ENCODE measurements around the gene XPO5.
"Not testable (repeated sequence)": the region's sequence is repeated elsewhere in the genome, so short reads cannot be mapped to it uniquely, and the experiment has no call there.

Gene XPO5

GRCh38 chr6:43498291-43498690 lies 77.5 kb downstream of the XPO5 start:
- DNase-seq (ENCODE audit: low read depth in 2 of 2), result not testable (repeated sequence)

- DNase-seq (ENCODE audit: low read depth in 2 of 2), result no peak
These were observed 78.1 kb downstream of the XPO5 start for GRCh38 chr6:43497689-43498088.

- no peak for DNase-seq (ENCODE audit: low read depth in 2 of 2)
These were observed 78.8 kb downstream of the XPO5 start for GRCh38 chr6:43497129-43497396.

GRCh38 chr6:43496370-43497128 lies 79.3 kb downstream of the XPO5 start:
- no peak for DNase-seq (ENCODE audit: low read depth in 2 of 2)

GRCh38 chr6:43495409-43495941 lies 80.4 kb downstream of the XPO5 start:
- no peak for DNase-seq (ENCODE audit: low read depth in 2 of 2)

GRCh38 chr6:43494766-43495165 lies 81.1 kb downstream of the XPO5 start:
- no peak for DNase-seq (ENCODE audit: low read depth in 2 of 2)

- DNase-seq (ENCODE audit: low read depth in 2 of 2), result no peak
These were observed 81.5 kb downstream of the XPO5 start for GRCh38 chr6:43494321-43494720.

GRCh38 chr6:43493833-43494232 lies 82.0 kb downstream of the XPO5 start:
- no peak for DNase-seq (ENCODE audit: low read depth in 2 of 2)

GRCh38 chr6:43493230-43493629 lies 82.6 kb downstream of the XPO5 start:
- DNase-seq (ENCODE audit: low read depth in 2 of 2), result no peak

GRCh38 chr6:43492673-43493072 lies 83.2 kb downstream of the XPO5 start:
- DNase-seq (ENCODE audit: low read depth in 2 of 2), result no peak

- DNase-seq (ENCODE audit: low read depth in 2 of 2), result no peak
These were observed 83.8 kb downstream of the XPO5 start for GRCh38 chr6:43491750-43492661.

GRCh38 chr6:43490523-43490939 lies 85.3 kb downstream of the XPO5 start:
- DNase-seq (ENCODE audit: low read depth in 2 of 2), result no peak

- DNase-seq (ENCODE audit: low read depth in 2 of 2), result no peak
These were observed 86.4 kb downstream of the XPO5 start for GRCh38 chr6:43489277-43490072.

GRCh38 chr6:43488667-43489276 lies 87.1 kb downstream of the XPO5 start:
- DNase-seq (ENCODE audit: low read depth in 2 of 2), result no peak

- no peak for DNase-seq (ENCODE audit: low read depth in 2 of 2)
These were observed 94.1 kb downstream of the XPO5 start for GRCh38 chr6:43481591-43482236.

GRCh38 chr6:43481075-43481474 lies 94.8 kb downstream of the XPO5 start:
- no peak for DNase-seq (ENCODE audit: low read depth in 2 of 2)

GRCh38 chr6:43478008-43478372 lies 97.8 kb downstream of the XPO5 start:
- DNase-seq (ENCODE audit: low read depth in 2 of 2), result no peak

- DNase-seq (ENCODE audit: low read depth in 2 of 2), result peak; percentile 87 to 98
These were observed 98.4 kb downstream of the XPO5 start, which contains the start of gene TJAP1 for GRCh38 chr6:43477235-43478007. Gene TJAP1 (plus strand): TSS chr6:43477570. CDS start chr6:43499002, 21,432 bp downstream.

GRCh38 chr6:43476746-43477145 lies 99.1 kb downstream of the XPO5 start:
- no peak for DNase-seq (ENCODE audit: low read depth in 2 of 2)

GRCh38 chr6:43475516-43475915 lies 100.3 kb downstream of the XPO5 start:
- no peak for DNase-seq (ENCODE audit: low read depth in 2 of 2)

Measured in stimulated activated CD4-positive, alpha-beta T cell treated with anti-CD3 and anti-CD28 coated beads, Interleukin-15, amount 100 ng/mL, for 48 hours (primary cell).